ENCODE results near the gene POMGNT1.

The POMGNT1 gene

GRCh38 chr1:46181343-46182260 is 16.6 kb downstream of the POMGNT1 start:
- no peak for DNase-seq

GRCh38 chr1:46180082-46180616 is 18.1 kb downstream of the POMGNT1 start:
- DNase-seq = no peak

GRCh38 chr1:46179138-46180081 is 18.8 kb downstream of the POMGNT1 start:
- peak; percentile 75 for DNase-seq

GRCh38 chr1:46176211-46176865 is 21.9 kb downstream of the POMGNT1 start, which contains the start of gene P3R3URF:
P3R3URF (minus strand) TSS chr1:46176488; CDS start chr1:46176471, 17 bp downstream.
- DNase-seq = no peak

GRCh38 chr1:46175243-46175642 is 23.0 kb downstream of the POMGNT1 start:
- DNase-seq = no peak

GRCh38 chr1:46174448-46175231 is 23.6 kb downstream of the POMGNT1 start, which contains the start of gene TSPAN1:
TSPAN1 (plus strand) TSS chr1:46175087; CDS start chr1:46181108, 6,021 bp downstream.
- no peak for DNase-seq

GRCh38 chr1:46173361-46173856 is 24.8 kb downstream of the POMGNT1 start:
- DNase-seq = no peak

GRCh38 chr1:46172321-46172720 is 25.9 kb downstream of the POMGNT1 start:
- DNase-seq = no peak

- DNase-seq = no peak
These were observed 26.4 kb downstream of the POMGNT1 start for GRCh38 chr1:46171871-46172270.

- DNase-seq = no peak
These were observed 26.9 kb downstream of the POMGNT1 start for GRCh38 chr1:46171351-46171750.

- no peak for DNase-seq
These were observed 28.3 kb downstream of the POMGNT1 start for GRCh38 chr1:46169811-46170454.

GRCh38 chr1:46168477-46168876 is 29.8 kb downstream of the POMGNT1 start:
- DNase-seq = no peak

GRCh38 chr1:46166521-46167462 is 31.4 kb downstream of the POMGNT1 start:
- DNase-seq = peak; percentile 50

GRCh38 chr1:46160212-46160611 is 38.0 kb downstream of the POMGNT1 start:
- DNase-seq = no peak

- DNase-seq = no peak
These were observed 38.7 kb downstream of the POMGNT1 start for GRCh38 chr1:46159516-46159915.

GRCh38 chr1:46158312-46159281 is 39.6 kb downstream of the POMGNT1 start:
- DNase-seq = no peak

- no peak for DNase-seq
These were observed 40.3 kb downstream of the POMGNT1 start for GRCh38 chr1:46157916-46158311.

GRCh38 chr1:46153732-46154131 is 44.5 kb downstream of the POMGNT1 start:
- no peak for DNase-seq

Data from CD4-positive, alpha-beta T cell treated with Interleukin-17A for 1 hour (primary cell).